Measurements from ENCODE around the gene CNTRL.
"Not testable (repeated sequence)": the region's sequence is repeated elsewhere in the genome, so short reads cannot be mapped to it uniquely, and the experiment has no call there.

The CNTRL gene

DNA sequence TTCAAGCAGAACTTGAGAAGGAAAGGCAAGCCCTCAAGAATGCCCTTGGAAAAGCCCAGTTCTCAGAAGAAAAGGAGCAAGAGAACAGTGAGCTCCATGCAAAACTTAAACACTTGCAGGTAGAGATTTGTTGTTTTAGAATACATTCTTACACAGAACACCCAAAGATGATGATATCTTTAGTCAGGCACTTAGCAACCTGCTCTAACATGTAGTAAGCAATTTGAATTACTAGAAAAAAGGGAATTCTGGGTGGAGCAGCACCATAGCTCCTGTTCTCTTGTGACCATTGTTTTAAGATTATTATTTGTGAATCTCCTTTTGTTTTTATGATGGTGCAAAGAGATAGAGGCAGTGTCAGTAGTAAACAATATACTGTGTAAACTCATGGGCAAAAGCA is 63.8 kb downstream of the CNTRL start:
- DNase-seq = no peak

GRCh38 chr9:121138973-121139372 is 64.2 kb downstream of the CNTRL start:
- DNase-seq = no peak

DNA sequence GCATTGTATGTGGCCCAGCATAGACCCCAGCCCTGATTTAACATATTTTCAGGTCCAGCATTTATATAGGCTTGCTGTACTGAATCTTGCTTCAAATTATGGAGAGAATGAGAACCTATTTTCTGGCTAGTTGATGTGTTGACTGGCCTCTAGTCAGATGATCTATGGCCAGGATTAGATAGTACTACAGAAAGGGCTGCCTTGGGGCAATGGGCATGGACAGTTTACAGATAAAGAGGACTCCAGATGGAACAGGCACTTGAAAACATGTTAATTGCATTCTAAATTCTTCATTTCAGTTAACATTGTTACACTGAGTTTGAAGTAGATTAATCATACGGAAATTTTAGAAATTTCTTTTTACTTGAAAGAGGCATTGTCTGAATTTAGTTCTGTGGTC is 65.4 kb downstream of the CNTRL start:
- no peak for DNase-seq

DNA sequence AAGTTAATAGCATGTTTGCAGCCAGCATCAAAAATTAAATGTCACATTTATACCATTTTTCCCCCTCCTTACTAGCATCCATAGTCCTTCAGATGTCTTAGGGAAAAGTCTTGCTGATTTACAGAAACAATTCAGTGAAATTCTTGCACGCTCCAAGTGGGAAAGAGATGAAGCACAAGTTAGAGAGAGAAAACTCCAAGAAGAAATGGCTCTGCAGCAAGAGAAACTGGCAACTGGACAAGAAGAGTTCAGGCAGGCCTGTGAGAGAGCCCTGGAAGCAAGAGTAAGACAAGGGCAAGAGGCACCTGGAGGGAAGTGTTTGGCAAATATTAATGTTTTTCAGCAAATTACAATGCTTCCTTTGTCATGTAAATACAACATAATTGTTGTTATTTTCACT is 66.6 kb downstream of the CNTRL start:
- no peak for DNase-seq

GRCh38 chr9:121141706-121142105 is 67.0 kb downstream of the CNTRL start:
- DNase-seq = no peak

DNA sequence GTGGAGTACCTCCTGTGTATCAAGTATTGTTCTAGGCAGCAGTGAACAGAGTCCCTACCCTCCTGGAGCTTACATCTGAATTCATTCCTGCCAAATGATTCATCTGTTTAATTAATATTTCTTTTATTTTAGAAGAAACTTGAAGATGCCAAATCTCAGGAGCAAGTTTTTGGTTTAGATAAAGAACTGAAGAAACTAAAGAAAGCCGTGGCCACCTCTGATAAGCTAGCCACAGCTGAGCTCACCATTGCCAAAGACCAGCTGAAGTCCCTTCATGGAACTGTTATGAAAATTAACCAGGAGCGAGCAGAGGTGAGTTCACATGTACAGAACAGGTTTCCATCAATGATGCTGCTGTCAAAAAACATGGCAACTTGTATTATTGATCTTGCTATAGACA is 69.0 kb downstream of the CNTRL start:
- no peak for DNase-seq

DNA sequence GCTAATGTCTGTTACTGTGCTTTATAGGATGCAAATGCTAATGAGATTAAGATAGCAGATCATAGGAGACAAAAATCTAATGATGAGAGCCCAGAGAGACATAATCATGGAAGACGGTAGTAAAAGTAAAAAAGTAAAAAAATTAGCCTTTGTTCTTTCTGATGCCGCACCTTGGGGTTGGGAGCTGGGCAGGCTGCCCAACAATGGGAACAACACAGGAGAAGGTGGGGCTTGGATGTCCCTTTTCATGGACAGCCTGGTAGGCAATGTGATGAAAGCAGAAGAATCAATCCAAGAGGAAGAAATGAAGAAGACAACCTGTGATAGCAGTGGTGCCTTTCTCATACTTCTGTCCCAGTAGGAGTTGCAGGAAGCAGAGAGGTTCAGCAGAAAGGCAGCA is 69.7 kb downstream of the CNTRL start:
- no peak for DNase-seq

GRCh38 chr9:121150188-121150587 is 75.4 kb downstream of the CNTRL start:
- no peak for DNase-seq

DNA sequence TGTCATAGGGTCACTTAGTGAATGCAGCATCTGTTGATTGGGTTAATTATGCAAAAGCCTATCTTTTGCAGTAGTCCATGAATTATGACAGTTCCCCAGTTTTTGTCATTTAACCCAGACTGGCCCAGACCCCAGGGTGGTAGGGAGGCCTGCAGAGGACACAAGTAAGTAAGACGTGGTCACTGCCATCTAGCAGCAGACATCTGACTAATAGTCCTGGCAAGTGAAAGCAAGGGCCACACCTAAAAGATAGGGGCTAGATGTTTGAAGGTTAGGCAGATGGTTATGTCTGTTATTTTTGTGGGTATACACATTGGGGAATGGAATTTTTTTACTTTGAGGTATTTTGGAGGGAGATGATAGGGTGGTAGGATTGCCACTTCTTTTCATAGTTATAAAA is 78.9 kb downstream of the CNTRL start:
- DNase-seq = no peak

DNA sequence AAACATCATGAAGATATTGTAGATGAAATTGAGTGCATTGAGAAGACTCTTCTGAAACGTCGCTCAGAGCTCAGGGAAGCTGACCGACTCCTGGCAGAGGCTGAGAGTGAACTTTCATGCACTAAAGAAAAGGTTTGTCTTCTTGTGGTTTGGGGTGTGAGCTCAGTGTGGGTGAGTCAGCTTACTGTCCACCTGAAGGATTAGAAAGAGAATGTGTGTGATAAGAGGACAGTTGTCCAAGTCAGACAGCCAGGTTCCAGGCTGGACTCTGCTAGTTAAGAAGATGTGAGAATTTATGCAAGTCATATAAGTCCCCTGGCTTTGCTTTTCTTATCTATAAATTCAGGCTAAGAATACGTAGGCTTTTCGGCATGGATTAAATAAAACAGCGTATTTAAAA is 80.0 kb downstream of the CNTRL start:
- DNase-seq = no peak

- no peak for DNase-seq
Measured at GRCh38 chr9:121156263-121156731, 81.5 kb downstream of the CNTRL start.

DNA sequence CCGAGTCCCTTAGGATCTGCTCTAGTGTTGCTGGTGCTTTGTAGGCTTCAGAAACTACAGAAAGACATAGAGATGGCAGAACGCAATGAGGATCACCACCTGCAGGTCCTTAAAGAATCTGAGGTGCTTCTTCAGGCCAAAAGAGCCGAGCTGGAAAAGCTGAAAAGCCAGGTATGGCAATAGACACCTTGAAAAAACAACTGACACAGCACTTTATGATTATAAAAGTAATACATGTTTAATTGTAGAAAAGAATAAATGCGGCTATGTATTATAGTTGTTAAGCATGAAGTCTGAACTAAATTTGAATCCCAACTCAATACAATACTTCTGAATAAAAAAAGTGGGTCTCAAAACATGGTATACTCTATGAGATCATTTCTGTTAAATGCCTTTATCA is 83.2 kb downstream of the CNTRL start:
- no peak for DNase-seq

DNA sequence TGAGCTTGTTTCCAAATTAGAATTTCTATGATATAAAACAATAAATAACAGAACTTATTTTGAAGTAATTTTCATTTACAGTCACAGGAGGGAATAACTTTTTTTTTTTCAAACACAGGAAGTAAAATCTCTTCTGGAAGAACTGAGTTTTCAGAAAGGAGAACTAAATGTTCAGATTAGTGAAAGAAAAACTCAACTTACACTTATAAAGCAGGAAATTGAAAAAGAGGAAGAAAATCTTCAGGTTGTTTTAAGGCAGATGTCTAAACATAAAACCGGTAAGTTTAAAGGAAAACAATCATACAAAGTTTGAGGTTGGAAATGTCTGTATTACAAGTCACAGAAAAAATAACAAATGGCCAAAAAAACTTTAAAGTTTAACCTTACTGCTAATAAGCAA is 85.3 kb downstream of the CNTRL start:
- DNase-seq = no peak

DNA sequence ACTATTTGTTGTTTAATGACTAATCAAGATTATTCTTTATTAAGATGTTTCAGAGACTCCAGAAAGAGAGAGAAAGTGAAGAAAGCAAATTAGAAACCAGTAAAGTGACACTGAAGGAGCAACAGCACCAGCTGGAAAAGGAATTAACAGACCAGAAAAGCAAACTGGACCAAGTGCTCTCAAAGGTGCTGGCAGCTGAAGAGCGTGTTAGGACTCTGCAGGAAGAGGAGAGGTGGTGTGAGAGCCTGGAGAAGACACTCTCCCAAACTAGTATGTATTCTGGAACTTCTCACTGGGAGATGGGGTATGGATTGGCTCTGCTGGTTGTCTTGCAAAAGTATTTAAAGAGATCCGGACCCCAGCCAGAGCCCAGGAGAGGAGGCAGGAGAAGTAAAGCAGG is 93.3 kb downstream of the CNTRL start:
- DNase-seq = no peak

GRCh38 chr9:121169094-121169601 is 94.4 kb downstream of the CNTRL start:
- no peak for DNase-seq

- DNase-seq = no peak
Measured at GRCh38 chr9:121171236-121171635, 96.5 kb downstream of the CNTRL start.

DNA sequence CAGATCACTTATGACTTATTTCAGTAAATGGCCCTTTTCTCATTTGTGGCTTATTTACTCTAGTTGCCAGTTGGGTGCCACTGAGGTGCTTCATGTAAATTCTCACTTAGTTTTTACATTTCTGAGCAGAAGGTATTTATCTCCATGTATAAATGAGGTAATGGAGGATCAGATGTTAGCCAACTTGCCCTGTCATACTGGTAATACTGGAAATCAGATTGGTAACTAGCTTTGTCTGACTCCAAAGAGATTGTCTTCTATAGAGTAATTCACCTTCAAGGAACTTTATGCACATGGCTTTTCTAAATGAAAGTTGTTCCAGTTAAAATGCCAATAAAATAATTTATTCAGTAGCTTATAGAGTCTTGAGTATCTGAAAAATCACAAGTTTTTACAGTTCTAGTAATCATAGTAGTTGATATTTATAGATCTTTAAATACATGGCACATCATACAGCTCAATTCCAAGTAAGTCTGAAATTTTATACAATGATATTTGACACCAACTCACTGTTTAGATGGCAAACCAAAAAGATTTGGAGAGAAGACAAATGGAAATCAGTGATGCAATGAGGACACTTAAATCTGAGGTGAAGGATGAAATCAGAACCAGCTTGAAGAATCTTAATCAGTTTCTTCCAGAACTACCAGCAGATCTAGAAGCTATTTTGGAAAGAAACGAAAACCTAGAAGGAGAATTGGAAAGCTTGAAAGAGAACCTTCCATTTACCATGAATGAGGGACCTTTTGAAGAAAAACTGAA is 98.2 kb downstream of the CNTRL start:
- DNase-seq = no peak

DNA sequence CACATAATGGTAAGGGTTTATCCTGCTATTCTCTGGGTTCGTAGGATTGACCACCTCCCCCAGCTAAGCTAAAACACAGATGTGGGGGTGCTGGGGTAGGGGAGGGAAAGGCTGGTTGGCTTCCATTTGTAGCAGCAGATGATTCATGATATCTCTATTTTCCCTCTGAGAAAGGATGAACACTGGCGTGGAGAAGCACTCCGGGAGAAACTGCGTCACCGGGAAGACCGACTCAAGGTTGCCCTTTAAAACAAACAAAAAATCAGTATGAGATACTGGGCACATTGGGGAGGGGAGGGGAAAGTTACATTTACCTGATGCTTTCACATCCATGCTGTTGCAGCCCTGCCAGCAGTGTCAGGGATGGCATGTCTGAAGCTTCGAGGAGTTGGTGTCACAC is 98.7 kb downstream of the CNTRL start:
- DNase-seq = no peak

DNA sequence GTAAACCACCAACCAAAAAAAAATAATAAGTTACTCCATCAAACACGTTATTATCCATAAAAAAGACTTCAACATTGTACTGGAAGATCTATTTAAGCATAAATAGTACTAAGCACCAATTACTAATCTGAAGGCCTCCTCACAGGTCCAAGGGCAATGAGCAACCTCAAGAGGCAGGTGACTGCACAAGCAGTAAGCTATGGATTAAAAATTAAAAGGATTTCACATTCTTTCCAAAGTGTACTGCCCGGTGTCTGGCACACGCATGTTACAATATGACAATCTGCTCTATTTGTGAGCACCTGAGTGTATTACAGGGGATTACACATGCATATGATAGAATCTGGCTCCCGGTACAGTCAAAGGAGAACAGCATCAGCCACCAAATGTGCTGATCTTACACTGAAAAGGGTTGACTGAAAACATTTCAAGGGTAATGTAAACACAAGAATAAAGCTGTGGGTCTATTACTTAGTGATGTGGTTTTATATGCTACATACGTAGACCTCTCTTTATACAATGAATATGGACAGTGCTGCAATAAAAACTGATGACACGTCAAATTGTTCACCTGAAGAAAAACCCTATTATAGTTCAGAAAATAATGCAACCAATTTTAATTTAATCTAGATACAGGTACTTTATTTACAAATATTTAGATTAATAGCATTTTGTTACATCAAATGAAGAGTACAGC is 104.1 kb downstream of the CNTRL start:
- DNase-seq = no peak

DNA sequence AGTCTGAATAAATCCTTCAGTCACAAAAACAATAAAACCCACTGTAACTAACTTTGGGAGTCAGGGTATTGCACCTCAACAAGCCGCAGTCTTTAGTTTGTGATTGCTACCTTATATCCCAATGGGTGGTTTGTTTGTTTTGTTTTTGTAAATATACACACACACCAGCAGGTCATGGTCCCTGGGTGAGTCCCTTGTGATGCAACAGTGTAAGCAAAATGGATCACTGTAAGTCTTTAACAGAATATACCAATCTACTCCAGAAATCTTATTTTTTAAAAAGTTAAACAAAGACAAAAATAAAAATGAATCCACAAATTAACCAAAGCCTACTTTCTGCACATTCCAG is 104.6 kb downstream of the CNTRL start:
- not testable (repeated sequence) for DNase-seq

- no peak for DNase-seq
Measured at GRCh38 chr9:121179930-121180681, 105.4 kb downstream of the CNTRL start.

- no peak for DNase-seq
Measured at GRCh38 chr9:121182101-121182836, 107.5 kb downstream of the CNTRL start.

GRCh38 chr9:121182989-121183388 is 108.2 kb downstream of the CNTRL start:
- no peak for DNase-seq

Data from NCI-H2171 (cell line).